ENCODE data around the gene PLEKHA5.
"Not testable (repeated sequence)": the region's sequence is repeated elsewhere in the genome, so short reads cannot be mapped to it uniquely, and the experiment has no call there.

The PLEKHA5 gene

GRCh38 chr12:19129486-19130223 lies at the start of gene PLEKHA5:
Gene PLEKHA5, plus strand, starts transcription at chr12:19129733. Its CDS starts 67 bp downstream, at chr12:19129800.
- DNase-seq: peak; percentile 42

GRCh38 chr12:19080918-19081317 lies 48.6 kb upstream of the PLEKHA5 start:
- DNase-seq: no peak

- DNase-seq: no peak
These were observed 47.1 kb upstream of the PLEKHA5 start for GRCh38 chr12:19082365-19082911.

GRCh38 chr12:19084547-19084946 lies 45.0 kb upstream of the PLEKHA5 start:
- no peak for DNase-seq

GRCh38 chr12:19085090-19085489 lies 44.4 kb upstream of the PLEKHA5 start:
- DNase-seq: no peak

GRCh38 chr12:19088606-19089005 lies 40.9 kb upstream of the PLEKHA5 start:
- no peak for DNase-seq

- DNase-seq: not testable (repeated sequence)
These were observed 37.1 kb upstream of the PLEKHA5 start for GRCh38 chr12:19092482-19092881.

- DNase-seq: no peak
These were observed 36.3 kb upstream of the PLEKHA5 start for GRCh38 chr12:19093218-19093617.

- DNase-seq: no peak
These were observed 34.2 kb upstream of the PLEKHA5 start for GRCh38 chr12:19095331-19095730.

GRCh38 chr12:19095756-19096480 lies 33.6 kb upstream of the PLEKHA5 start:
- DNase-seq: no peak

GRCh38 chr12:19105463-19105862 lies 24.1 kb upstream of the PLEKHA5 start:
- no peak for DNase-seq

- DNase-seq: no peak
These were observed 21.8 kb upstream of the PLEKHA5 start for GRCh38 chr12:19107750-19108149.

GRCh38 chr12:19110221-19110940 lies 19.2 kb upstream of the PLEKHA5 start:
- no peak for DNase-seq

GRCh38 chr12:19113464-19113863 lies 16.1 kb upstream of the PLEKHA5 start:
- no peak for DNase-seq

- DNase-seq: no peak
These were observed 14.2 kb upstream of the PLEKHA5 start for GRCh38 chr12:19115285-19115684.

- no peak for DNase-seq
These were observed 10.1 kb upstream of the PLEKHA5 start for GRCh38 chr12:19119440-19119839.

GRCh38 chr12:19120795-19121194 lies 8.7 kb upstream of the PLEKHA5 start:
- DNase-seq: no peak

GRCh38 chr12:19121449-19122018 lies 8.0 kb upstream of the PLEKHA5 start:
- no peak for DNase-seq

- DNase-seq: no peak
These were observed 4.2 kb upstream of the PLEKHA5 start for GRCh38 chr12:19125325-19125724.

- no peak for DNase-seq
These were observed 2.3 kb upstream of the PLEKHA5 start for GRCh38 chr12:19127270-19127669.

- DNase-seq: no peak
These were observed 1.0 kb upstream of the PLEKHA5 start for GRCh38 chr12:19128485-19128884.

- DNase-seq: no peak
These were observed 429 bp upstream of the PLEKHA5 start for GRCh38 chr12:19129122-19129485.

Data from activated CD4-positive, alpha-beta T cell treated with anti-CD3 and anti-CD28 coated beads for 48 hours (primary cell).